GM13977 (cell line): ENCODE results near the gene SLC44A1.

Source experiments
- DNase-seq: peaks from one replicate; pipeline ENCODE4 v3.0.0; 2012; ENCODE audit warnings: low spot score
- CTCF ChIP-seq: IDR thresholded peaks from 2 replicates; pipeline ENCODE4 v1.5.1; 2012; ENCODE audit warnings: mild to moderate bottlenecking, control low read depth; ENCODE audit not compliant: insufficient read depth; ENCODE audit errors: extremely low read depth, missing control alignments
- in situ Hi-C: fragments of 300-500 bp; cut with MboI; formaldehyde crosslinking; loops from one replicate; pipeline ENCODE4 v1.12.0; 2022; ENCODE audit warnings: low sequenced_read_pairs, low pct_unique_long_range_greater_than_20kb, mixed read lengths, inconsistent platforms; ENCODE audit not compliant: unreplicated experiment

Gene SLC44A1

DNA sequence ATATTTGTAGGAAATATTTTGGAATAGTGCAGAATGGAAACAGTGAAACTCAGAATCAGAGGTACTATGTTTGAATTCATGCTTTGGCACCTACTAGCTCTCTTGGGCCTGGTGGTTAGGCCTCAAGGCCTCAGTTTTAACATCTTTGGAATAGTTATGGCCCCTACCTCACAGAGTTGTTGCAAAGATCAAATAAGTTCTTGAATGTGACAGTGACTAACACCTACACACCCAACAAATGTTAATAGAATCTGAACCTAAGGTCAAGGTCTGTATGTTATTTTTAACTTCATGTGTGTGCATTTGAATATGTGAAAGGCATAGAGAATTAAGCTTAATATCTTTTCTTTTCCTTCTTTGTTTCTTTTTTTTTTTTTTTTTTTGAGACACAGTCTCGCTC is 87.3 kb downstream of the SLC44A1 start:
- TF ChIP-seq CTCF: no peak
- in situ Hi-C loops: no loop called here
- DNase-seq: no peak

DNA sequence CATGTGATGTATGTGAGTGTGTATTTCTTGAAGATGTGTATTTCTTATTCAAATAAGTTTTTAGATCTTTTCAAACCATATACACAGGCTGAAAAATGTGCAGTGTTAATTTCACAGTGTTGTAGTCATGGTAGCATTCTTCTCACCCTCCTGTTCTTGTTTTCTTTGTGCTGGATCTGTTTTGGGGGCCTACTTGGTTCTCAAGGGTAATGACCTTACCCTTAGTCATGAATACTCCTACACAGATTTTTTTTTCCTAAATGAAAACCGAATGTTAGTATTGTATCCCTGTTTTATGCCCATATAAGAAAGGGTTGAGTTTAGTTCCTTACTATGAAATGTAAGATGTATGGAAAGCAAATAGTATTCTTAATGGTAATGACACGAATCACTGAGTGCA is 88.0 kb downstream of the SLC44A1 start:
- in situ Hi-C loops: no loop called here
- no peak for TF ChIP-seq CTCF
- DNase-seq: no peak

- no peak for TF ChIP-seq CTCF
- in situ Hi-C loops: no loop called here
- DNase-seq: no peak
Observed at GRCh38 chr9:105333076-105333475, 88.6 kb downstream of the SLC44A1 start.

GRCh38 chr9:105333811-105334210 is 89.4 kb downstream of the SLC44A1 start:
- TF ChIP-seq CTCF: no peak
- DNase-seq: no peak
- in situ Hi-C loops: no loop called here

- DNase-seq: no peak
- TF ChIP-seq CTCF: no peak
- in situ Hi-C loops: no loop called here
Observed at GRCh38 chr9:105338308-105338707, 93.9 kb downstream of the SLC44A1 start.

GRCh38 chr9:105339849-105340248 is 95.4 kb downstream of the SLC44A1 start:
- no peak for DNase-seq
- in situ Hi-C loops: no loop called here
- no peak for TF ChIP-seq CTCF
